HFF-Myc (cell line): ENCODE results near the gene NR1H2.
A peak's percentile ranks its signal among the peaks of the same experiment; 100 is the strongest.

Experiments
- DNase-seq: peaks from one replicate; pipeline ENCODE4 v3.0.0-alpha.2; 2011; ENCODE audit warnings: low read depth; ENCODE audit errors: extremely low read depth
- H3K4me3 ChIP-seq: replicated peaks from 2 replicates; pipeline ENCODE4 v1.5.1; 2011; ENCODE audit warnings: low read depth, mild to moderate bottlenecking, control low read depth, low read length
- TF ChIP-seq, protein P1 (sequence below): IDR thresholded peaks from 2 replicates; pipeline ENCODE4 v1.5.1; 2012; ENCODE audit warnings: mild to moderate bottlenecking, low read depth, low read length, control low read depth; ENCODE audit errors: missing control alignments

Gene NR1H2

DNA sequence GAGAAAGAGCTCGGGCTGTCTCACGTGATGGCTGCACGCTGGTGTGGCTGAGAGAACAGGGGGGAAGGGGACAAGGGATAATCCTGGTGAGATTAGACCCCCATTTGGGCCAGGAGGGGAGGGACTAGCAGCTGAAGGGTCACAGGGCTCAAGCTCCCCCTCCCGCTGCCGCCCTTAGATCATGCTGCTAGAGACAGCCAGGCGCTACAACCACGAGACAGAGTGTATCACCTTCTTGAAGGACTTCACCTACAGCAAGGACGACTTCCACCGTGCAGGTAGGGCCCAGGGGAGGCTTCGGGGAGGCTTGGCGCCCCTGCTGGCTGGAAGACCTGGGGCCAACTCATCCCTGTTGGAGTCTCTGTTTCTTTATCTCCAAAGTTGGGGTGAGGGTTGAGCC is 3.3 kb downstream of the NR1H2 start:
- TF ChIP-seq, protein P1, sequence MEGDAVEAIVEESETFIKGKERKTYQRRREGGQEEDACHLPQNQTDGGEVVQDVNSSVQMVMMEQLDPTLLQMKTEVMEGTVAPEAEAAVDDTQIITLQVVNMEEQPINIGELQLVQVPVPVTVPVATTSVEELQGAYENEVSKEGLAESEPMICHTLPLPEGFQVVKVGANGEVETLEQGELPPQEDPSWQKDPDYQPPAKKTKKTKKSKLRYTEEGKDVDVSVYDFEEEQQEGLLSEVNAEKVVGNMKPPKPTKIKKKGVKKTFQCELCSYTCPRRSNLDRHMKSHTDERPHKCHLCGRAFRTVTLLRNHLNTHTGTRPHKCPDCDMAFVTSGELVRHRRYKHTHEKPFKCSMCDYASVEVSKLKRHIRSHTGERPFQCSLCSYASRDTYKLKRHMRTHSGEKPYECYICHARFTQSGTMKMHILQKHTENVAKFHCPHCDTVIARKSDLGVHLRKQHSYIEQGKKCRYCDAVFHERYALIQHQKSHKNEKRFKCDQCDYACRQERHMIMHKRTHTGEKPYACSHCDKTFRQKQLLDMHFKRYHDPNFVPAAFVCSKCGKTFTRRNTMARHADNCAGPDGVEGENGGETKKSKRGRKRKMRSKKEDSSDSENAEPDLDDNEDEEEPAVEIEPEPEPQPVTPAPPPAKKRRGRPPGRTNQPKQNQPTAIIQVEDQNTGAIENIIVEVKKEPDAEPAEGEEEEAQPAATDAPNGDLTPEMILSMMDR = no peak
- H3K4me3 ChIP-seq = no peak overlapping the region

GRCh38 chr19:50380137-50380536 is 3.9 kb downstream of the NR1H2 start:
- H3K4me3 ChIP-seq = no peak overlapping the region
- TF ChIP-seq, protein P1 = no peak
- no peak for DNase-seq

More for the DNA sequence above, 3.3 kb downstream of the NR1H2 start:
- DNase-seq = no peak

DNA sequence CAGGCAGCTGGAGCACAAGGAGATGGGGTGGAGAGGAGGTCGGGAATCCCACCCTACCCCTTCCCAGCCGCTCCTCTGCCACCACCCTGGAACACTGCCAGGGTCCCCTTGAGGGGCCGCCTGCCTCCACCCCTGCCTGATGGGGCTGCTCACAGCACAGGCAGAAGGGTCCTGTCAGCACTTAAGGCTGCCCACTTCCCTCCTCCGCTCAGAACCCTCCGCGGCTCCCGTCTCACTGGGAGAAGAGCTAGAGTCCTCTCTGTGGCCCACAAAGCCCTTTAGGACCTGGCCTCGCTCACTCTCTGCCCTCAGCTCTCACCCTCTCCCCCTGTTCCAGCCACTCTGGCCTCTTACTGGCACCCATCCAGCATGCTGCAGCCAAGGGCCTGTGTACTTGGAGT is 4.5 kb downstream of the NR1H2 start:
- TF ChIP-seq, protein P1 = no peak
- H3K4me3 ChIP-seq = no peak overlapping the region
- no peak for DNase-seq

GRCh38 chr19:50381881-50382729 is 5.8 kb downstream of the NR1H2 start:
- no peak overlapping the region for H3K4me3 ChIP-seq
- TF ChIP-seq, protein P1 = no peak
- DNase-seq = no peak

- DNase-seq = no peak
- TF ChIP-seq, protein P1 = no peak
- H3K4me3 ChIP-seq = peak overlapping the region; percentile 60
Measured at GRCh38 chr19:50383001-50383851, 7.0 kb downstream of the NR1H2 start.

DNA sequence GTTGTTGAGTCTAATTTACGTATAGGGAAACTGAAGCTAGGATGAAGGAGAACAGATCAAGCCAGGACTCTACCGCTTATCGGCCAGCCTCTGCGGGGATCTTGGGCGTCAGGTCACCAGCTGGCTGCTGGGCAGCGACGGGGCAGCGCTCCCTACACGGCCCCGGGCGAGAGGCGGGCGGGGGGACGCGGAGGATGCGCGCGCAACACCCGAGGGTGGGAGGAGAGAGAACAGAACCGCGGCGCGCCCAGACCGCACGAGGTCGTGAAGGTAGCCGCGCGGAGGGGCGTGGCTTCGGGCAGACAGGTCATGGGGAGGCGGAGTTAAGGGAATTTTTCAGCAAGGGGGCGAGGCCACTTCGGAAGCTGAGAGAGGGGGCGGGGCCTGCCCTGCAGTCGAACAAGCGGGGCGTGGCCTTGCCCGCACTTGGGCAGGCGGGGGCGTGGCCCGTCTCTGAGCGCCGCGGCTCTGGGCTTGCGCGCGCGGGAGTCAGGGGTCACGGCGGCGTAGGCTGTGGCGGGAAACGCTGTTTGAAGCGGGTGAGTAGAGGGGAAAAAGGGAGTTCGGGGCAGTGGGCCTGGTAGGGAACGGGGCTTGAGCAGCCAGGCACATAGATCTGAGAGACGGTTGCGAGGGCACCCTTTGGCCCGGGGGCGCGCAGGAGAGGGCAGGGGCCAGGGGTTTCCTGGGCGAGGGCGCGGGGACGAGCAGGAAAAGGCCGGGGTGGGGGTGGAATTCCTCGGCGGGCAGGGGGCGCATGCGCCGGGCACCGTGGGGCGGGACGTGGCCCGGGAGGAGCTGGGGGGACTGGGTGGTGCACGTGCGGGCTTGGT is 7.8 kb downstream of the NR1H2 start, which contains the start of gene POLD1:
TSS of gene POLD1 (plus strand) at position 496 of the 833 bp plus-strand sequence. CDS start 14,505 bp downstream, outside the sequence.
- peak within 1 kb of the TSS; percentile 60 for H3K4me3 ChIP-seq
- TF ChIP-seq, protein P1 = no peak
- peak; percentile 87 for DNase-seq
